Stimulated activated CD8-positive, alpha-beta memory T cell treated with anti-CD3 and anti-CD28 coated beads, Interleukin-4, amount 100 ng/mL, for 24 hours (primary cell): ENCODE results near the gene SEC16B.

ENCODE experiments used
- DNase-seq: peaks from one replicate; pipeline ENCODE4 v3.0.0-alpha.2; 2020; ENCODE audit warnings: low read depth

The SEC16B gene

GRCh38 chr1:177912991-177913390 lies 56.9 kb downstream of the SEC16B start:
- no peak for DNase-seq

DNA sequence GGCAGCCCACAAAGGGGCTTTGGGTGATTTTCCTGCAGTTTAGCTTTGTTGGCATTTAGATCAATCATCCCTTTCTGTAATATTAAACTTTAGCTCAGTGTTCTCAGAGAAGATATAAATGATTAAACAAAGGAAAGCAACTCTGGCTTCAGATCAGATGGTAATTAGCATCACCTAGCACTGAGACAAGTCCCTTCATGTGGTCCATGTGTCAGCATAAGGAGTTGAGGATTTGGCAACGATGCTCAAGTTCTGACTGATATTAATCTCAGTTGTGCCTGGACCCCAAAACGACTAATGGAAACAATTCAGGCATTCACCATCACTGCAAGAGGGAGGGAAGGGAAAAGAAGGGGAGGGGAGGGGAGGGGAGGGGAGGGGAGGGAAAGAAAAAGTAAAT lies 60.4 kb downstream of the SEC16B start:
- no peak for DNase-seq

DNA sequence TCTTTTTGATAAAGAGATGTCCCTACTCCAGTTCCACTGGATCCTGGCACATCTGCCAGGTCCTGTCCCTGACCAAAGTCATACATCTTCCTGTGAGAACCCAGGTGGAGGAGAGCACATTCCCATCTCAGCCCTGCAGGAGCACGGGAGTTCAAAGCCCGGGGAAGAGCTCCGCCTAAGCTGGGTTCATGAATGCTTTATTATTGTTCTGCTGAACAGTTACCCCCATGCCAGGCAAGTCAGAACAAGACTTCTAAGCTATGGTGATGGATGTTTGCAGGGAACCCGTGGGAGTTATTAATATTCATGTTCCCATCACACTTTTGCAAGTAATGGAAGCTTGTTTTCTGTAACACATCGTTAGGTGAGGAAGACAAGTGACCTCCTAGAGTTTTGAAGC lies 62.9 kb downstream of the SEC16B start:
- DNase-seq = no peak

DNA sequence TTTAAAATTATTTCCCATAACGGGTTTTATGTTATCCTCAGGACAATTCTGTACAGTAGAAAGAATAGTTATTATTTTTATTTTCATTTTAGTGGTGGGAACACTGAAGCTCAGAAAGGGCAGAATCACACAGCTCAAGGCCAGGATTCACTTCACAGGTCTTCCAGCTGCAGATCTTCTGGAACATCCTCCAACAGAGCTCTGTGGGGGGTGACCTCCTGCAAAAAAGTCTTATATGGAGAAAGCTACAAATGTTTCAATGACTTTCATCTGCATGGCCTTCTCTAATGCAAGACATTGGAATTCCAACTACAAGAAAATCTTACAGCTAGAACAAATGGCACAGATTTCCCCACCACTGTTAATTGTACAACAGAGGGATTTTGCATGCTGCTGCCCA lies 64.2 kb downstream of the SEC16B start:
- DNase-seq = no peak

- no peak for DNase-seq
Observed at GRCh38 chr1:177902266-177902665, 67.6 kb downstream of the SEC16B start.

GRCh38 chr1:177897998-177898654 lies 71.7 kb downstream of the SEC16B start:
- DNase-seq = no peak

- no peak for DNase-seq
Observed at GRCh38 chr1:177897281-177897997, 72.4 kb downstream of the SEC16B start.
